Erythroblast (primary cell): ENCODE results near the gene ARHGAP24.

Experiments used
- GATA1 ChIP-seq: IDR thresholded peaks from 2 replicates; pipeline ENCODE4 v1.6.1; 2011; ENCODE audit warnings: low read depth, mild to moderate bottlenecking, control low read depth, low read length, moderate library complexity
- POLR2A ChIP-seq: IDR thresholded peaks from 2 replicates; pipeline ENCODE4 v1.6.1; 2011; ENCODE audit warnings: mild to moderate bottlenecking, low read length

- TF ChIP-seq POLR2A (no peak), GATA1 (no peak)
Observed at GRCh38 chr4:85488416-85488815, 13.5 kb downstream of the ARHGAP24 start.
